Parathyroid adenoma (tissue), 2 donors: Measurements from ENCODE around the gene UCP2.

Experiments used
- H2AFZ ChIP-seq: fragments of 300-600 bp; sonication (generic); one replicate; pipeline ENCODE4 v1.7.0; 2017; ENCODE audit warnings: antibody characterized with exemption, mild to moderate bottlenecking
- H3K27ac ChIP-seq: fragments of 300-600 bp; sonication (generic); one replicate; pipeline ENCODE4 v1.7.0; 2017
- H3K27me3 ChIP-seq: fragments of 300-600 bp; sonication (generic); one replicate; pipeline ENCODE4 v1.7.0; 2017; ENCODE audit warnings: low read length; ENCODE audit not compliant: control insufficient read depth, insufficient read depth
- H3K36me3 ChIP-seq: fragments of 300-600 bp; sonication (generic); one replicate; pipeline ENCODE4 v1.7.0; 2017; ENCODE audit warnings: low read length; ENCODE audit not compliant: control insufficient read depth, insufficient read depth
- H3K4me1 ChIP-seq: fragments of 300-600 bp; sonication (generic); one replicate; pipeline ENCODE4 v1.7.0; 2017; ENCODE audit warnings: control low read depth
- H3K4me2 ChIP-seq: fragments of 300-600 bp; sonication (generic); one replicate; pipeline ENCODE4 v1.7.0; 2017; ENCODE audit warnings: low read length
- H3K4me3 ChIP-seq: fragments of 300-600 bp; sonication (generic); one replicate; pipeline ENCODE4 v1.7.0; 2017; ENCODE audit warnings: low read depth, low read length
- H3K79me2 ChIP-seq: fragments of 300-600 bp; sonication (generic); one replicate; pipeline ENCODE4 v1.7.0; 2017; ENCODE audit warnings: control low read depth
- H3K9ac ChIP-seq: fragments of 300-600 bp; sonication (generic); one replicate; pipeline ENCODE4 v1.7.0; 2017; ENCODE audit warnings: mild to moderate bottlenecking
- H3K9me3 ChIP-seq: fragments of 300-600 bp; sonication (generic); one replicate; pipeline ENCODE4 v1.7.0; 2017; ENCODE audit warnings: low read length; ENCODE audit not compliant: control insufficient read depth
- CTCF ChIP-seq: fragments of 300-600 bp; sonication (generic); IDR thresholded peaks from one replicate; pipeline ENCODE4 v1.7.0; 2017; ENCODE audit warnings: antibody characterized with exemption, mild to moderate bottlenecking
- donor health status: primary hyperparathyroidism.

Gene UCP2

DNA sequence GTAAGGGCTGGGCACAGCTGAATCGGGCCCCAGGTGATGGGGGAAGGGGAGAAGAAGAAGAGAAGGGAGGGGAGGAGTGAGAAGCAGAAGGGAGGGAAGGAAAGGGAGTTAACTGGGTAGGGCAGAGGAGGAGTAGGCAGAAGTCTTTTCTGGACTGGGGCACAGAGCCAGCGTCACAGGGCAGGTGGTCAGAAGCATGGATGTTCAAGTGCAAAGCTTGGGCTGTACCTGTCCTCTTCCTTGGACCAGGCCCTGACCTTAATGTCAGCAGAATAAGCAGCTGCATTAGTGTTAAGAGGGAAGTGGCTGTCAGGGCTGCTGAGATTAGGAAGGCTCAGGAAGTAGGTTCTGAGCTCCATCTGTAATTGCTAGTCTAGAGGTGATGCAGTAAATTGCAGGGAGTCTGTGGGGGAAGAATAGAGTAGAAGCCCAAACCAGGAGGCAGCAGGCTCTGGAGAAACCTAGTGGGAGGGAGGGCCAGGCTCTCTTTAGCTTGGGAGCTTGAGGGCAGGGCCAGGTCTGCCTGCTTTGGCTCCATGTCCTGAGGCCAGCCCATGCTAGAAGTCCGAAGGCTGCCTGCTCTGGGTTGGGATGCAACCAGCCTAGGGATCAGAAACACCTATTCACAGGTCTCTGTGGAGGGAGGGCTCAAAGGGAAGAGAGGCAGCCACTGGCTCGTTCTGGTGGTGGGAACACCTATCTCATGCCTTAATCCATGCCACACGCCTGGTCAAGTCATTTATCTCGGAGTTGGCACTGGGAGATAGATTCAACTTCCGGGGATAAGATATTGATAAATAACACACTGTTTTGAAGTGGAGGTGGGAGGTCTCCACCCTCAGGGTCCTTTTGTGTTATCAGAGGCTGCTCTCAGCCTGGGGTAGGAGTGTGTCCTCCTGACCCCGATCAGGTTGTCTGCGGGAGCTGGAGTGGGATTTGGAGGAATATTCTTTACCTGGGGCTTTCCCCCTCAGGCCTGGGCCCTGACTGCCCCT, 28.0 kb upstream of the UCP2 start:
- Histone ChIP-seq H3K9ac (no peak overlapping the region), H3K27me3 (no peaks in the 10 kb centered on the region), H3K36me3 (no peaks in the 10 kb centered on the region), H3K4me3 (no peak overlapping the region), H2AFZ (no peak overlapping the region), H3K27ac (no peak overlapping the region), H3K4me1 (no peaks in the 10 kb centered on the region), H3K9me3 (no peaks in the 10 kb centered on the region), H3K4me2 (no peak overlapping the region), H3K79me2 (no peaks in the 10 kb centered on the region)
- no peak for TF ChIP-seq CTCF

- no peak overlapping the region for H3K4me3 ChIP-seq
- no peaks in the 10 kb centered on the region for H3K4me1 ChIP-seq
- no peaks in the 10 kb centered on the region for H3K36me3 ChIP-seq
- H3K9ac ChIP-seq = no peak overlapping the region
- no peak overlapping the region for H3K4me2 ChIP-seq
- H3K27ac ChIP-seq = no peak overlapping the region
- H3K79me2 ChIP-seq = no peaks in the 10 kb centered on the region
- no peak for TF ChIP-seq CTCF
- no peak overlapping the region for H2AFZ ChIP-seq
- no peaks in the 10 kb centered on the region for H3K27me3 ChIP-seq
- no peaks in the 10 kb centered on the region for H3K9me3 ChIP-seq
Observed at GRCh38 chr11:74009675-74010305, 27.1 kb upstream of the UCP2 start.

GRCh38 chr11:74009230-74009547, 26.5 kb upstream of the UCP2 start:
- Histone ChIP-seq H3K79me2 (no peaks in the 10 kb centered on the region), H3K9ac (no peak overlapping the region), H2AFZ (no peak overlapping the region), H3K27ac (no peak overlapping the region), H3K36me3 (no peaks in the 10 kb centered on the region), H3K27me3 (no peaks in the 10 kb centered on the region), H3K4me2 (no peak overlapping the region), H3K4me1 (no peaks in the 10 kb centered on the region), H3K4me3 (no peak overlapping the region), H3K9me3 (no peaks in the 10 kb centered on the region)
- TF ChIP-seq CTCF = no peak

- TF ChIP-seq CTCF = no peak
- Histone ChIP-seq H3K4me1 (no peaks in the 10 kb centered on the region), H3K36me3 (no peaks in the 10 kb centered on the region)
Observed at GRCh38 chr11:74008373-74009229, 26.0 kb upstream of the UCP2 start, which contains the start of gene UCP3. Gene UCP3, minus strand, starts transcription at chr11:74009085. Its CDS starts 2,043 bp downstream, at chr11:74007042.

More at GRCh38 chr11:74008373-74009229, 26.0 kb upstream of the UCP2 start, which contains the start of gene UCP3:
- no peak within 1 kb of the TSS for H2AFZ ChIP-seq
- no peaks in the 10 kb centered on the region for H3K79me2 ChIP-seq
- H3K4me3 ChIP-seq = no peak within 1 kb of the TSS
- H3K27ac ChIP-seq = no peak within 1 kb of the TSS
- no peaks in the 10 kb centered on the region for H3K9me3 ChIP-seq
- no peak within 1 kb of the TSS for H3K4me2 ChIP-seq
- H3K9ac ChIP-seq = no peak within 1 kb of the TSS
- H3K27me3 ChIP-seq = no peaks in the 10 kb centered on the region
